HepG2 (cell line): ENCODE measurements around the gene TEAD3. TPM values are rescaled to one million over a fixed set of nuclear protein-coding genes. Genes with fewer than 3 reads are reported as not detected.
A peak's percentile ranks its signal among the peaks of the same experiment; 100 is the strongest.

Experiments used
- ELF3 ChIP-seq: IDR thresholded peaks from 2 replicates; pipeline ENCODE4 v1.6.1; 2016; ENCODE audit warnings: missing genetic modification reagents, missing compliant biosample characterization
- FIP1L1 ChIP-seq: fragments of 200-400 bp; formaldehyde crosslinking; IDR thresholded peaks from 2 replicates; pipeline ENCODE4 v1.6.1; 2018; ENCODE audit warnings: low read depth, mild to moderate bottlenecking, low read length, moderate library complexity, borderline replicate concordance; ENCODE audit not compliant: insufficient read depth
- FOSL2 ChIP-seq: sonication (generic); formaldehyde crosslinking; IDR thresholded peaks from 2 replicates; pipeline ENCODE4 v1.4.0; 2020; ENCODE audit warnings: missing genetic modification reagents
- HMG20A ChIP-seq: IDR thresholded peaks from 2 replicates; pipeline ENCODE4 v1.6.1; 2016; ENCODE audit warnings: borderline replicate concordance
- KMT2A ChIP-seq: sonication (generic); formaldehyde crosslinking; IDR thresholded peaks from 2 replicates; pipeline ENCODE4 v1.4.0; 2020; ENCODE audit warnings: missing genetic modification reagents
- KMT2B ChIP-seq: IDR thresholded peaks from 2 replicates; pipeline ENCODE4 v1.6.1; 2016; ENCODE audit warnings: missing genetic modification reagents, missing compliant biosample characterization
- MEF2D ChIP-seq: sonication (generic); formaldehyde crosslinking; IDR thresholded peaks from 2 replicates; pipeline ENCODE4 v1.5.1; 2020; ENCODE audit warnings: mild to moderate bottlenecking, missing genetic modification reagents
- PHF21A ChIP-seq: sonication (generic); formaldehyde crosslinking; IDR thresholded peaks from 2 replicates; pipeline ENCODE4 v1.5.0; 2020; ENCODE audit warnings: mild to moderate bottlenecking, missing genetic modification reagents
- PHF8 ChIP-seq: sonication (generic); formaldehyde crosslinking; IDR thresholded peaks from 2 replicates; pipeline ENCODE4 v1.5.0; 2020; ENCODE audit warnings: missing genetic modification reagents
- POLR2A ChIP-seq, 2 experiments: IDR thresholded peaks; 2 replicates each; pipeline ENCODE4 v1.6.1; 2011; ENCODE audit warnings: low read depth in 2 of 2, low read length in 2 of 2, mild to moderate bottlenecking in 1 of 2, moderate library complexity in 1 of 2; ENCODE audit not compliant: insufficient read depth in 1 of 2
- POLR2AphosphoS5 ChIP-seq: IDR thresholded peaks from 2 replicates; pipeline ENCODE4 v1.6.1; 2012; ENCODE audit warnings: low read depth, low read length
- ZNF207 ChIP-seq: fragments of 450-650 bp; IDR thresholded peaks from 2 replicates; pipeline ENCODE4 v1.6.1; 2016; ENCODE audit warnings: antibody characterized with exemption, borderline replicate concordance
- ZNF260 ChIP-seq: sonication (generic); formaldehyde crosslinking; IDR thresholded peaks from 2 replicates; pipeline ENCODE4 v1.4.0; 2020; ENCODE audit warnings: missing genetic modification reagents, low read depth, mild to moderate bottlenecking, borderline replicate concordance
- polyA plus RNA-seq, 8 experiments: library from polyadenylated mRNA; depleted of rRNA in 3 of 8; stranded (reverse) in 7 of 8; unstranded in 1 of 8; fragments of >200 nt; fragmentation: Illumina TruSeq in 4 of 8; extraction: Trizol in 4 of 8; gene quantifications; 2 replicates each; pipeline versions ENCODE4 v1.2.1 to v1.2.3, GENCODE V29; 2011 to 2016; ENCODE audit warnings: low read depth in 4 of 8, missing spikeins in 1 of 8, mixed read lengths in 1 of 8; ENCODE audit not compliant: insufficient read depth in 1 of 8
- total RNA-seq, 5 experiments: library from RNA; depleted of rRNA; stranded (reverse); fragments of >200 nt; fragmentation: Illumina TruSeq; extraction: Trizol; gene quantifications; 2 replicates each; pipeline ENCODE4 v1.2.3, GENCODE V29; 2016; ENCODE audit warnings: low read depth in 1 of 5
- TF ChIP-seq, protein P1 (sequence below): sonication (generic); formaldehyde crosslinking; IDR thresholded peaks from 2 replicates; pipeline ENCODE4 v1.8.1; 2022; ENCODE audit warnings: mild to moderate bottlenecking, missing genetic modification reagents
- TF ChIP-seq, protein P2 (sequence below): sonication (generic); formaldehyde crosslinking; IDR thresholded peaks from 2 replicates; pipeline ENCODE4 v1.5.1; 2020; ENCODE audit warnings: missing genetic modification reagents, mild to moderate bottlenecking, borderline replicate concordance
- TF ChIP-seq, protein P3 (sequence below): sonication (generic); formaldehyde crosslinking; IDR thresholded peaks from 2 replicates; pipeline ENCODE4 v1.8.0; 2022; ENCODE audit warnings: mild to moderate bottlenecking, missing genetic modification reagents; ENCODE audit not compliant: insufficient replicate concordance
- TF ChIP-seq, protein P4 (sequence below): sonication (generic); formaldehyde crosslinking; IDR thresholded peaks from 2 replicates; pipeline ENCODE4 v1.4.0; 2020; ENCODE audit warnings: missing genetic modification reagents; ENCODE audit errors: not compliant biosample characterization
- TF ChIP-seq, protein P5 (sequence below): IDR thresholded peaks from 2 replicates; pipeline ENCODE4 v1.6.1; 2016; ENCODE audit warnings: mild to moderate bottlenecking, missing biosample characterization, missing genetic modification reagents
- TF ChIP-seq, protein P6 (sequence below): sonication (generic); formaldehyde crosslinking; IDR thresholded peaks from 2 replicates; pipeline ENCODE4 v1.5.0; 2020; ENCODE audit warnings: mild to moderate bottlenecking, low read depth, missing genetic modification reagents, borderline replicate concordance
- TF ChIP-seq, protein P7 (sequence below): sonication (generic); formaldehyde crosslinking; IDR thresholded peaks from 2 replicates; pipeline ENCODE4 v1.4.0; 2020; ENCODE audit warnings: missing genetic modification reagents, borderline replicate concordance

The TEAD3 gene
- total and polyA plus RNA-seq, 2 of the 13 experiments (the other 11 are each of a cell fraction or from before 2014, with no cell fraction given), result 15.1 to 16.5 TPM

DNA sequence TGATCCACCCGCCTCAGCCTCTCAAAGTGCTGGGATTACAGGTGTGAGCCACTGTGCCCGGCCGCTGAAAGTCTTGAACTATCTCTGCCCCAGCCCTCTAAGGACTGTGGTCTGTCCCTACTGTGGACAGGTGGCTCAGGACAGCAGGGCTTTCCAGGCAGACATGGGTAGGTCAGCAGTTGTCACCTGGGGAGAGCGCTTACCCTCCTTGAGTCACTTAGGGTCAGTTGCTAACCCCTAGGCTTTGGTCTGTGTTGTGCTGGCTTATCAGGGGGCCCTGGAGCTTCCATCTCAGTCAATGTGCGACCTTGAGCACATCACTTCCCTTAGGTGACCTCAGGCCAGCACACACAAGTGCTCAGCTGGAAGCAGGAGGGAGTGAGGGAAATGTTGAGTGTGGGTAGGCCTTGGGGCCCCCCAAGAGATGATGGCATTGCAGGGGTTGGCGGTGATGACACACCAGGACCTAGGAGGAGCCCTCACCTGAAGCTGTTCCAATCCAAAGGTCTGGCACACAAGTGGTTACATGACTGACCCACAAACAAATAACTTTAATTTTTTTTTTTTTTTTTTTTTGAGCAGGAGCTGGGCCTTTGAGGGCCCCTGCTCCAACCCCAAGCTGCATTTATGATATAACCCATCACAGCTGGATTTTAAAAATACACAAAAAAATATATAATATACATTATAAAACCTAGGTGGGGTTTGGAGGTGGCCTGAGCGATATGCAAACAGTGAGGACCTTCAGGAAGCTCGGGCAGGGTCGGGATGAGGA is 23.6 kb downstream of the TEAD3 start (continued):
- TF ChIP-seq ZNF260 (CRISPR knock-in tag) (no peak), POLR2A (IDR thresholded peaks at IDR 0.05; ENCODE audit: insufficient read depth in 1 of 2, low read depth in 2 of 2, low read length in 2 of 2) (peak in 1 of 2 experiments; percentile 39; a peak in 1 of 4 replicates), PHF21A (CRISPR knock-in tag) (0 out of 2 replicates have a peak, but pooled peaks have one; percentile 21), ZNF207 (no peak), FIP1L1 (no peak), PHF8 (0 out of 2 replicates have a peak, but pooled peaks have one; percentile 39), HMG20A (no peak), POLR2AphosphoS5 (peak; percentile 70), KMT2A (CRISPR knock-in tag) (no peak), KMT2B (CRISPR knock-in tag) (0 out of 2 replicates have a peak, but pooled peaks have one; percentile 40), MEF2D (0 out of 2 replicates have a peak, but pooled peaks have one; percentile 18), ELF3 (CRISPR knock-in tag) (no peak), FOSL2 (CRISPR knock-in tag) (peak; percentile 4; the same call in 1 of the 2 replicates)
- TF ChIP-seq, protein P1, sequence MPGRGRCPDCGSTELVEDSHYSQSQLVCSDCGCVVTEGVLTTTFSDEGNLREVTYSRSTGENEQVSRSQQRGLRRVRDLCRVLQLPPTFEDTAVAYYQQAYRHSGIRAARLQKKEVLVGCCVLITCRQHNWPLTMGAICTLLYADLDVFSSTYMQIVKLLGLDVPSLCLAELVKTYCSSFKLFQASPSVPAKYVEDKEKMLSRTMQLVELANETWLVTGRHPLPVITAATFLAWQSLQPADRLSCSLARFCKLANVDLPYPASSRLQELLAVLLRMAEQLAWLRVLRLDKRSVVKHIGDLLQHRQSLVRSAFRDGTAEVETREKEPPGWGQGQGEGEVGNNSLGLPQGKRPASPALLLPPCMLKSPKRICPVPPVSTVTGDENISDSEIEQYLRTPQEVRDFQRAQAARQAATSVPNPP (CRISPR knock-in tag), result no peak
- TF ChIP-seq, protein P2, sequence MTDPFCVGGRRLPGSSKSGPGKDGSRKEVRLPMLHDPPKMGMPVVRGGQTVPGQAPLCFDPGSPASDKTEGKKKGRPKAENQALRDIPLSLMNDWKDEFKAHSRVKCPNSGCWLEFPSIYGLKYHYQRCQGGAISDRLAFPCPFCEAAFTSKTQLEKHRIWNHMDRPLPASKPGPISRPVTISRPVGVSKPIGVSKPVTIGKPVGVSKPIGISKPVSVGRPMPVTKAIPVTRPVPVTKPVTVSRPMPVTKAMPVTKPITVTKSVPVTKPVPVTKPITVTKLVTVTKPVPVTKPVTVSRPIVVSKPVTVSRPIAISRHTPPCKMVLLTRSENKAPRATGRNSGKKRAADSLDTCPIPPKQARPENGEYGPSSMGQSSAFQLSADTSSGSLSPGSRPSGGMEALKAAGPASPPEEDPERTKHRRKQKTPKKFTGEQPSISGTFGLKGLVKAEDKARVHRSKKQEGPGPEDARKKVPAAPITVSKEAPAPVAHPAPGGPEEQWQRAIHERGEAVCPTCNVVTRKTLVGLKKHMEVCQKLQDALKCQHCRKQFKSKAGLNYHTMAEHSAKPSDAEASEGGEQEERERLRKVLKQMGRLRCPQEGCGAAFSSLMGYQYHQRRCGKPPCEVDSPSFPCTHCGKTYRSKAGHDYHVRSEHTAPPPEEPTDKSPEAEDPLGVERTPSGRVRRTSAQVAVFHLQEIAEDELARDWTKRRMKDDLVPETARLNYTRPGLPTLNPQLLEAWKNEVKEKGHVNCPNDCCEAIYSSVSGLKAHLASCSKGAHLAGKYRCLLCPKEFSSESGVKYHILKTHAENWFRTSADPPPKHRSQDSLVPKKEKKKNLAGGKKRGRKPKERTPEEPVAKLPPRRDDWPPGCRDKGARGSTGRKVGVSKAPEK, result 0 out of 2 replicates have a peak, but pooled peaks have one; percentile 50
- TF ChIP-seq, protein P3, sequence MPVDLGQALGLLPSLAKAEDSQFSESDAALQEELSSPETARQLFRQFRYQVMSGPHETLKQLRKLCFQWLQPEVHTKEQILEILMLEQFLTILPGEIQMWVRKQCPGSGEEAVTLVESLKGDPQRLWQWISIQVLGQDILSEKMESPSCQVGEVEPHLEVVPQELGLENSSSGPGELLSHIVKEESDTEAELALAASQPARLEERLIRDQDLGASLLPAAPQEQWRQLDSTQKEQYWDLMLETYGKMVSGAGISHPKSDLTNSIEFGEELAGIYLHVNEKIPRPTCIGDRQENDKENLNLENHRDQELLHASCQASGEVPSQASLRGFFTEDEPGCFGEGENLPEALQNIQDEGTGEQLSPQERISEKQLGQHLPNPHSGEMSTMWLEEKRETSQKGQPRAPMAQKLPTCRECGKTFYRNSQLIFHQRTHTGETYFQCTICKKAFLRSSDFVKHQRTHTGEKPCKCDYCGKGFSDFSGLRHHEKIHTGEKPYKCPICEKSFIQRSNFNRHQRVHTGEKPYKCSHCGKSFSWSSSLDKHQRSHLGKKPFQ (CRISPR knock-in tag), result no peak
- TF ChIP-seq, protein P4, sequence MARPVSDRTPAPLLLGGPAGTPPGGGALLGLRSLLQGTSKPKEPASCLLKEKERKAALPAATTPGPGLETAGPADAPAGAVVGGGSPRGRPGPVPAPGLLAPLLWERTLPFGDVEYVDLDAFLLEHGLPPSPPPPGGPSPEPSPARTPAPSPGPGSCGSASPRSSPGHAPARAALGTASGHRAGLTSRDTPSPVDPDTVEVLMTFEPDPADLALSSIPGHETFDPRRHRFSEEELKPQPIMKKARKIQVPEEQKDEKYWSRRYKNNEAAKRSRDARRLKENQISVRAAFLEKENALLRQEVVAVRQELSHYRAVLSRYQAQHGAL (CRISPR knock-in tag), result no peak
- TF ChIP-seq, protein P5, sequence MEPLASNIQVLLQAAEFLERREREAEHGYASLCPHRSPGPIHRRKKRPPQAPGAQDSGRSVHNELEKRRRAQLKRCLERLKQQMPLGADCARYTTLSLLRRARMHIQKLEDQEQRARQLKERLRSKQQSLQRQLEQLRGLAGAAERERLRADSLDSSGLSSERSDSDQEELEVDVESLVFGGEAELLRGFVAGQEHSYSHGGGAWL, result no peak
- TF ChIP-seq, protein P6, sequence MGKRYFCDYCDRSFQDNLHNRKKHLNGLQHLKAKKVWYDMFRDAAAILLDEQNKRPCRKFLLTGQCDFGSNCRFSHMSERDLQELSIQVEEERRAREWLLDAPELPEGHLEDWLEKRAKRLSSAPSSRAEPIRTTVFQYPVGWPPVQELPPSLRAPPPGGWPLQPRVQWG (CRISPR knock-in tag), result no peak
- TF ChIP-seq, protein P7, sequence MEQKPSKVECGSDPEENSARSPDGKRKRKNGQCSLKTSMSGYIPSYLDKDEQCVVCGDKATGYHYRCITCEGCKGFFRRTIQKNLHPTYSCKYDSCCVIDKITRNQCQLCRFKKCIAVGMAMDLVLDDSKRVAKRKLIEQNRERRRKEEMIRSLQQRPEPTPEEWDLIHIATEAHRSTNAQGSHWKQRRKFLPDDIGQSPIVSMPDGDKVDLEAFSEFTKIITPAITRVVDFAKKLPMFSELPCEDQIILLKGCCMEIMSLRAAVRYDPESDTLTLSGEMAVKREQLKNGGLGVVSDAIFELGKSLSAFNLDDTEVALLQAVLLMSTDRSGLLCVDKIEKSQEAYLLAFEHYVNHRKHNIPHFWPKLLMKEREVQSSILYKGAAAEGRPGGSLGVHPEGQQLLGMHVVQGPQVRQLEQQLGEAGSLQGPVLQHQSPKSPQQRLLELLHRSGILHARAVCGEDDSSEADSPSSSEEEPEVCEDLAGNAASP (CRISPR knock-in tag), result peak; percentile 97
